Ascending aorta (tissue), 2 donors: ENCODE measurements around the gene CRTAC1. TPM values are rescaled to one million over a fixed set of nuclear protein-coding genes. Genes with fewer than 3 reads are reported as not detected.

Experiments
- DNase-seq, 2 donors: peaks; one replicate each; pipeline ENCODE4 v3.0.0-alpha.2; 2019; ENCODE audit warnings: low spot score in 2 of 2
- H3K27ac ChIP-seq, 2 donors: fragments of 200-600 bp; sonication (generic); one replicate each; pipeline ENCODE4 v1.5.1; 2016 to 2017; ENCODE audit warnings: mild to moderate bottlenecking in 1 of 2
- H3K27me3 ChIP-seq: fragments of 200-600 bp; sonication (generic); one replicate; pipeline ENCODE4 v1.5.1; 2017
- H3K36me3 ChIP-seq, 2 donors: fragments of 200-600 bp; sonication (generic); one replicate each; pipeline ENCODE4 v1.5.1; 2016
- H3K4me1 ChIP-seq, 2 donors: fragments of 200-600 bp; sonication (generic); one replicate each; pipeline ENCODE4 v1.5.1; 2016 to 2017; ENCODE audit warnings: mild to moderate bottlenecking in 1 of 2
- H3K4me3 ChIP-seq, 2 donors: fragments of 200-600 bp; sonication (generic); one replicate each; pipeline ENCODE4 v1.5.1; 2016 to 2017; ENCODE audit warnings: mild to moderate bottlenecking in 1 of 2
- H3K9me3 ChIP-seq, 2 donors: fragments of 200-600 bp; sonication (generic); one replicate each; pipeline ENCODE4 v1.5.1; 2016
- CTCF ChIP-seq, 3 experiments: fragments of 200-600 bp in 2 of 3; fragments of 450-650 bp in 1 of 3; sonication (generic) in 2 of 3; IDR thresholded peaks; one replicate each; pipeline ENCODE4 v1.5.1; 2016 to 2019; ENCODE audit warnings: antibody characterized with exemption in 3 of 3, mild to moderate bottlenecking in 1 of 3, moderate library complexity in 1 of 3
- intact Hi-C: fragments of 100-400 bp; cut with DNase I; formaldehyde crosslinking; loops from one replicate; pipeline ENCODE4 v1.15.1; 2023
- total RNA-seq: library from RNA; depleted of rRNA; stranded (reverse); fragments of >200 nt; gene quantifications from one replicate; pipeline ENCODE4 v1.1.0, GENCODE V29; 2016

Gene CRTAC1
- total RNA-seq, 1 donor from 2014 or later = 25.2 TPM

GRCh38 chr10:97883092-97883485 lies 147.3 kb downstream of the CRTAC1 start:
- no peak overlapping the region for H3K27ac ChIP-seq
- no peak overlapping the region for H3K4me3 ChIP-seq
- H3K9me3 ChIP-seq = no peaks in the 10 kb centered on the region
- H3K4me1 ChIP-seq = peaks cover 4 to 6% of the 10 kb centered on the region in 2 donors
- H3K36me3 ChIP-seq = no peaks in the 10 kb centered on the region
- intact Hi-C loops = no loop called here
- no peaks in the 10 kb centered on the region for H3K27me3 ChIP-seq
- TF ChIP-seq CTCF (IDR thresholded peaks at IDR 0.05) = no peak
- DNase-seq = no peak

GRCh38 chr10:97882142-97883091 lies 148.0 kb downstream of the CRTAC1 start:
- no peak for TF ChIP-seq CTCF (IDR thresholded peaks at IDR 0.05)
- intact Hi-C loops = no loop called here
- Histone ChIP-seq H3K27me3 (no peaks in the 10 kb centered on the region), H3K9me3 (no peaks in the 10 kb centered on the region), H3K4me1 (peaks cover 4 to 6% of the 10 kb centered on the region in 2 donors), H3K36me3 (no peaks in the 10 kb centered on the region), H3K4me3 (no peak overlapping the region), H3K27ac (peak overlapping the region in 1 of 2 donors; percentile 8)
- peak; percentile 47 to 90 for DNase-seq

- intact Hi-C loops = no loop called here
- DNase-seq = no peak
- TF ChIP-seq CTCF (IDR thresholded peaks at IDR 0.05) = no peak
- Histone ChIP-seq H3K27me3 (no peaks in the 10 kb centered on the region), H3K4me3 (no peak overlapping the region), H3K36me3 (no peaks in the 10 kb centered on the region), H3K4me1 (peaks cover 4 to 6% of the 10 kb centered on the region in 2 donors), H3K9me3 (no peaks in the 10 kb centered on the region), H3K27ac (no peak overlapping the region)
Observed at GRCh38 chr10:97880109-97880508, 150.3 kb downstream of the CRTAC1 start.

- no peak for DNase-seq
- TF ChIP-seq CTCF (IDR thresholded peaks at IDR 0.05) = no peak
- H3K27ac ChIP-seq = no peak overlapping the region
- H3K4me3 ChIP-seq = no peak overlapping the region
- no peaks in the 10 kb centered on the region for H3K36me3 ChIP-seq
- no peaks in the 10 kb centered on the region for H3K9me3 ChIP-seq
- intact Hi-C loops = no loop called here
- H3K4me1 ChIP-seq = peaks cover 4 to 6% of the 10 kb centered on the region in 2 donors
- no peaks in the 10 kb centered on the region for H3K27me3 ChIP-seq
Observed at GRCh38 chr10:97879241-97879640, 151.2 kb downstream of the CRTAC1 start.

GRCh38 chr10:97876402-97876801 lies 154.0 kb downstream of the CRTAC1 start:
- Histone ChIP-seq H3K4me3 (no peak overlapping the region), H3K9me3 (no peaks in the 10 kb centered on the region), H3K36me3 (no peaks in the 10 kb centered on the region), H3K4me1 (no peaks in the 10 kb centered on the region), H3K27ac (no peak overlapping the region), H3K27me3 (no peaks in the 10 kb centered on the region)
- intact Hi-C loops = no loop called here
- no peak for TF ChIP-seq CTCF (IDR thresholded peaks at IDR 0.05)
- no peak for DNase-seq
